Lower leg skin (tissue), 3 donors: ENCODE measurements around the gene ZFP57.

Experiments used
- CTCF ChIP-seq, 3 donors: fragments of 450-650 bp; IDR thresholded peaks; one replicate each; pipeline ENCODE4 v1.5.1; 2016; ENCODE audit warnings: antibody characterized with exemption in 3 of 3, mild to moderate bottlenecking in 3 of 3, moderate library complexity in 2 of 3
- POLR2A ChIP-seq, 2 donors: fragments of 450-650 bp; IDR thresholded peaks; one replicate each; pipeline ENCODE4 v1.6.1; 2016 to 2017; ENCODE audit warnings: antibody characterized with exemption in 2 of 2, mild to moderate bottlenecking in 1 of 2, moderate library complexity in 1 of 2

- TF ChIP-seq POLR2A (IDR thresholded peaks at IDR 0.05) (no peak), CTCF (IDR thresholded peaks at IDR 0.05) (no peak)
Measured at GRCh38 chr6:29651413-29652197, 29.3 kb downstream of the ZFP57 start.
